ENCODE measurements around the gene SLC39A11.
"Not testable (repeated sequence)": the region's sequence is repeated elsewhere in the genome, so short reads cannot be mapped to it uniquely, and the experiment has no call there.

Gene SLC39A11

GRCh38 chr17:72832306-72832705 is 260.2 kb downstream of the SLC39A11 start:
- no peak for DNase-seq (ENCODE audit: low read depth in 2 of 2)

GRCh38 chr17:72829883-72830282 is 262.6 kb downstream of the SLC39A11 start:
- DNase-seq (ENCODE audit: low read depth in 2 of 2): no peak

GRCh38 chr17:72826602-72827001 is 265.9 kb downstream of the SLC39A11 start:
- DNase-seq (ENCODE audit: low read depth in 2 of 2): no peak

- DNase-seq (ENCODE audit: low read depth in 2 of 2): not testable (repeated sequence)
These were observed 266.4 kb downstream of the SLC39A11 start for GRCh38 chr17:72826059-72826458.

- DNase-seq (ENCODE audit: low read depth in 2 of 2): no peak
These were observed 267.3 kb downstream of the SLC39A11 start for GRCh38 chr17:72825218-72825617.

GRCh38 chr17:72824267-72824666 is 268.2 kb downstream of the SLC39A11 start:
- not testable (repeated sequence) for DNase-seq (ENCODE audit: low read depth in 2 of 2)

- DNase-seq (ENCODE audit: low read depth in 2 of 2): no peak
These were observed 270.0 kb downstream of the SLC39A11 start for GRCh38 chr17:72822358-72823023.

GRCh38 chr17:72816406-72816805 is 276.1 kb downstream of the SLC39A11 start:
- DNase-seq (ENCODE audit: low read depth in 2 of 2): no peak

GRCh38 chr17:72813481-72813880 is 279.0 kb downstream of the SLC39A11 start:
- no peak for DNase-seq (ENCODE audit: low read depth in 2 of 2)

- DNase-seq (ENCODE audit: low read depth in 2 of 2): no peak
These were observed 279.7 kb downstream of the SLC39A11 start for GRCh38 chr17:72812823-72813222.

GRCh38 chr17:72811976-72812687 is 280.4 kb downstream of the SLC39A11 start:
- DNase-seq (ENCODE audit: low read depth in 2 of 2): no peak

- no peak for DNase-seq (ENCODE audit: low read depth in 2 of 2)
These were observed 281.4 kb downstream of the SLC39A11 start for GRCh38 chr17:72810991-72811508.

- no peak for DNase-seq (ENCODE audit: low read depth in 2 of 2)
These were observed 286.5 kb downstream of the SLC39A11 start for GRCh38 chr17:72806011-72806410.

GRCh38 chr17:72804949-72805707 is 287.4 kb downstream of the SLC39A11 start:
- no peak for DNase-seq (ENCODE audit: low read depth in 2 of 2)

GRCh38 chr17:72802726-72803125 is 289.8 kb downstream of the SLC39A11 start:
- no peak for DNase-seq (ENCODE audit: low read depth in 2 of 2)

GRCh38 chr17:72797142-72797541 is 295.3 kb downstream of the SLC39A11 start:
- no peak for DNase-seq (ENCODE audit: low read depth in 2 of 2)

GRCh38 chr17:72795941-72796340 is 296.5 kb downstream of the SLC39A11 start:
- no peak for DNase-seq (ENCODE audit: low read depth in 2 of 2)

GRCh38 chr17:72794152-72794551 is 298.3 kb downstream of the SLC39A11 start:
- DNase-seq (ENCODE audit: low read depth in 2 of 2): no peak

GRCh38 chr17:72792771-72793170 is 299.7 kb downstream of the SLC39A11 start:
- DNase-seq (ENCODE audit: low read depth in 2 of 2): no peak

- DNase-seq (ENCODE audit: low read depth in 2 of 2): no peak
These were observed 302.3 kb downstream of the SLC39A11 start for GRCh38 chr17:72790190-72790589.

GRCh38 chr17:72789711-72790110 is 302.8 kb downstream of the SLC39A11 start:
- DNase-seq (ENCODE audit: low read depth in 2 of 2): no peak

GRCh38 chr17:72788950-72789585 is 303.4 kb downstream of the SLC39A11 start:
- DNase-seq (ENCODE audit: low read depth in 2 of 2): no peak
